ENCODE results near the gene POLG2. TPM values are rescaled to one million over a fixed set of nuclear protein-coding genes. Genes with fewer than 3 reads are reported as not detected.

Gene POLG2
- total RNA-seq, 4 donors from 2014 or later = 1.4 to 5.6 (median 2.6) TPM

GRCh38 chr17:64458756-64459155, 38.1 kb downstream of the POLG2 start:
- Histone ChIP-seq H3K4me3 (no peak overlapping the region), H3K27ac (no peak overlapping the region), H3K36me3 (no peaks in the 10 kb centered on the region), H3K27me3 (no peaks in the 10 kb centered on the region), H3K4me1 (no peaks in the 10 kb centered on the region), H3K9me3 (no peaks in the 10 kb centered on the region)
- TF ChIP-seq POLR2A (IDR thresholded peaks at IDR 0.05) (no peak), CTCF (IDR thresholded peaks at IDR 0.05 in 4 of 5, conservative IDR thresholded peaks at IDR 0.05 in 1 of 5) (no peak)
- in situ Hi-C loops (cut with MboI; ENCODE audit: low sequenced_read_pairs in 4 of 4) = no loop called here
- ATAC-seq (no peak), DNase-seq (no peak)
- intact Hi-C loops (cut with DNase I; ENCODE audit: low total_unique reads) = no loop called here

GRCh38 chr17:64457156-64457555, 39.7 kb downstream of the POLG2 start:
- Histone ChIP-seq H3K27me3 (no peaks in the 10 kb centered on the region), H3K36me3 (no peaks in the 10 kb centered on the region), H3K9me3 (no peaks in the 10 kb centered on the region), H3K4me3 (no peak overlapping the region), H3K4me1 (no peaks in the 10 kb centered on the region), H3K27ac (no peak overlapping the region)
- ATAC-seq (no peak), DNase-seq (no peak)
- in situ Hi-C loops (cut with MboI; ENCODE audit: low sequenced_read_pairs in 4 of 4) = no loop called here
- intact Hi-C loops (cut with DNase I; ENCODE audit: low total_unique reads) = no loop called here
- TF ChIP-seq CTCF (IDR thresholded peaks at IDR 0.05 in 4 of 5, conservative IDR thresholded peaks at IDR 0.05 in 1 of 5) (no peak), POLR2A (IDR thresholded peaks at IDR 0.05) (no peak)

GRCh38 chr17:64455993-64456885, 40.6 kb downstream of the POLG2 start:
- no peak for TF ChIP-seq POLR2A (IDR thresholded peaks at IDR 0.05)
- no peak for TF ChIP-seq CTCF (IDR thresholded peaks at IDR 0.05 in 4 of 5, conservative IDR thresholded peaks at IDR 0.05 in 1 of 5)
- no peaks in the 10 kb centered on the region for H3K9me3 ChIP-seq
- DNase-seq = no peak
- no peaks in the 10 kb centered on the region for H3K27me3 ChIP-seq
- intact Hi-C loops (cut with DNase I; ENCODE audit: low total_unique reads) (no loop called here), in situ Hi-C loops (cut with MboI; ENCODE audit: low sequenced_read_pairs in 4 of 4) (no loop called here)
- no peak overlapping the region for H3K27ac ChIP-seq
- H3K4me3 ChIP-seq = no peak overlapping the region
- H3K36me3 ChIP-seq = no peaks in the 10 kb centered on the region
- no peaks in the 10 kb centered on the region for H3K4me1 ChIP-seq
- no peak for ATAC-seq

- TF ChIP-seq CTCF (IDR thresholded peaks at IDR 0.05 in 4 of 5, conservative IDR thresholded peaks at IDR 0.05 in 1 of 5) (no peak), POLR2A (IDR thresholded peaks at IDR 0.05) (no peak)
- intact Hi-C loops (cut with DNase I; ENCODE audit: low total_unique reads) = no loop called here
- Histone ChIP-seq H3K9me3 (no peaks in the 10 kb centered on the region), H3K4me3 (no peak overlapping the region), H3K27me3 (no peaks in the 10 kb centered on the region), H3K4me1 (no peaks in the 10 kb centered on the region), H3K36me3 (no peaks in the 10 kb centered on the region), H3K27ac (peak overlapping the region in 2 of 4 donors; percentile 16 to 23)
- no peak for DNase-seq
- in situ Hi-C loops (cut with MboI; ENCODE audit: low sequenced_read_pairs in 4 of 4) = loop anchor here in 1 of 4 donors (25.0 kb wide), 1 partner anchor 537 kb away; the partner anchor contains the start of genes CSHL1 and GH1
- no peak for ATAC-seq
Observed at GRCh38 chr17:64449545-64449944, 47.3 kb downstream of the POLG2 start.

Data from gastrocnemius medialis (tissue), 4 donors.